ENCODE results near the gene SNRNP200. TPM values are rescaled to one million over a fixed set of nuclear protein-coding genes. Genes with fewer than 3 reads are reported as not detected.

SNRNP200 gene
- total RNA-seq, 2 donors from 2014 or later = 190 to 211 TPM

DNA sequence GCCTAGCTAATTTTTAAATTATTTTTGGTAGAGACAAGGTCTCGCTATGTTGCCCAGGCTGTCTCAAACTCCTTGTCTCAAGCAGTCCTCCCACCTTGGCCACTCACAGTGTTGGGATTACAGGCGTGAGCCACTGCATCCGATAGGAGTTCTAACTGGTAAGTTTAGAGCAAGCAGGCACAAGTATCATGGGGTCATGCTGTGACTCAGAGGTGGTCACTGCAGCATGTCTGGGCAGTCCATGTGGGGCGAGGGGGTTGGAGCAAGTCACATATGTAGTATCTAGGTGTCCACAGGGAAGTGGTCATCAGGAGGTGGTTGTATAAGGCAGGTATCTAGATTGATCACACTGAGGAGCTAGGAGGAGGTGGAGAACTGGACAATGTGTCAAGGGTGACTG, 74.0 kb downstream of the SNRNP200 start:
- Mint-ChIP-seq H3K4me3 (no peak overlapping the region), H3K36me3 (ENCODE audit: low read depth) (peaks cover 3% of the 10 kb centered on the region), H3K9me3 (no peaks in the 10 kb centered on the region), H3K4me1 (no peaks in the 10 kb centered on the region), H3K27ac (no peak overlapping the region), H3K27me3 (ENCODE audit: insufficient read depth) (no peaks in the 10 kb centered on the region)
- TF ChIP-seq, protein P1, sequence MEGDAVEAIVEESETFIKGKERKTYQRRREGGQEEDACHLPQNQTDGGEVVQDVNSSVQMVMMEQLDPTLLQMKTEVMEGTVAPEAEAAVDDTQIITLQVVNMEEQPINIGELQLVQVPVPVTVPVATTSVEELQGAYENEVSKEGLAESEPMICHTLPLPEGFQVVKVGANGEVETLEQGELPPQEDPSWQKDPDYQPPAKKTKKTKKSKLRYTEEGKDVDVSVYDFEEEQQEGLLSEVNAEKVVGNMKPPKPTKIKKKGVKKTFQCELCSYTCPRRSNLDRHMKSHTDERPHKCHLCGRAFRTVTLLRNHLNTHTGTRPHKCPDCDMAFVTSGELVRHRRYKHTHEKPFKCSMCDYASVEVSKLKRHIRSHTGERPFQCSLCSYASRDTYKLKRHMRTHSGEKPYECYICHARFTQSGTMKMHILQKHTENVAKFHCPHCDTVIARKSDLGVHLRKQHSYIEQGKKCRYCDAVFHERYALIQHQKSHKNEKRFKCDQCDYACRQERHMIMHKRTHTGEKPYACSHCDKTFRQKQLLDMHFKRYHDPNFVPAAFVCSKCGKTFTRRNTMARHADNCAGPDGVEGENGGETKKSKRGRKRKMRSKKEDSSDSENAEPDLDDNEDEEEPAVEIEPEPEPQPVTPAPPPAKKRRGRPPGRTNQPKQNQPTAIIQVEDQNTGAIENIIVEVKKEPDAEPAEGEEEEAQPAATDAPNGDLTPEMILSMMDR (conservative IDR thresholded peaks at IDR 0.05) = no peak
- Histone ChIP-seq H3K4me3 (ENCODE audit: low read length) (no peak overlapping the region), H3K36me3 (ENCODE audit: control insufficient read depth, insufficient read depth, low read length) (no peaks in the 10 kb centered on the region), H3K27me3 (ENCODE audit: control insufficient read depth, insufficient read depth, low read length, poor library complexity, severe bottlenecking) (no peaks in the 10 kb centered on the region), H3K9me3 (ENCODE audit: control insufficient read depth, low read length) (no peaks in the 10 kb centered on the region), H3K4me1 (ENCODE audit: control insufficient read depth, insufficient read depth, low read length) (no peaks in the 10 kb centered on the region), H3K9ac (ENCODE audit: extremely low read depth, low read length, poor library complexity, severe bottlenecking) (no peak overlapping the region), H3K27ac (ENCODE audit: low read depth, low read length) (no peak overlapping the region)
- no peak for DNase-seq
- 93% methylated on average over 3 to 4 of the region's 4 CpGs for WGBS, 2 experiments (ENCODE audit: insufficient coverage in 1 of 2, insufficient read length in 1 of 2)

DNA sequence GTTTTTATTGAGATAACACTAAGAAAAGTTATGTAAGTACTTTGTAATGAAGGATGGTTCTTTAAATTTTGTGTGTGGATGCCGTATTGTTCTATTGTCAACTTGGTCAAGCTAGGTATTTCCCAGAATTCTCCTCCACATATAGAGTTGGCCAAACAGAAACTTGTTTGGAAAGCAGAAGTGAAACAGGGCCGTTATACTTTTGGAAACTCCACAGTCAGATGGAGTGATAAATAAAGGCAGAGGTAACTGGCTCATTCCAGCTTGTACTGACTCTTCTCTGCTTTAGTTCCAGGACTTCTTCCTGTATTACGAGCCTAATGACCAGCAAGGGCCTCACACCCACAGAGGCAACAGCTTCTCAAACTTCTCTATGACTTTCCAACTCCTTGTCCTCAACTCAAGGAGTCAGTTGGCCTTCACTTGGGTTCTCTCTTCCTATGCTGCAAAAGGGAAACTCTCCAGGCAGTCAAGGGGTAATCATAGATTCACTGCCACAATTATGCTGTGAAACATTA, 80.3 kb downstream of the SNRNP200 start:
- 92 to 94% methylated on average over 2 to 3 of the region's 3 CpGs for WGBS, 2 experiments (ENCODE audit: insufficient coverage in 1 of 2, insufficient read length in 1 of 2)
- Mint-ChIP-seq H3K4me1 (peaks cover 19% of the 10 kb centered on the region), H3K27me3 (ENCODE audit: insufficient read depth) (no peaks in the 10 kb centered on the region), H3K4me3 (no peak overlapping the region), H3K27ac (no peak overlapping the region), H3K36me3 (ENCODE audit: low read depth) (peaks cover 3% of the 10 kb centered on the region), H3K9me3 (no peaks in the 10 kb centered on the region)
- TF ChIP-seq, protein P1 (conservative IDR thresholded peaks at IDR 0.05) = no peak
- Histone ChIP-seq H3K4me3 (ENCODE audit: low read length) (no peak overlapping the region), H3K9ac (ENCODE audit: extremely low read depth, low read length, poor library complexity, severe bottlenecking) (no peak overlapping the region), H3K27ac (ENCODE audit: low read depth, low read length) (no peak overlapping the region), H3K27me3 (ENCODE audit: control insufficient read depth, insufficient read depth, low read length, poor library complexity, severe bottlenecking) (no peaks in the 10 kb centered on the region), H3K36me3 (ENCODE audit: control insufficient read depth, insufficient read depth, low read length) (no peaks in the 10 kb centered on the region), H3K4me1 (ENCODE audit: control insufficient read depth, insufficient read depth, low read length) (no peaks in the 10 kb centered on the region), H3K9me3 (ENCODE audit: control insufficient read depth, low read length) (no peaks in the 10 kb centered on the region)
- no peak for DNase-seq

Other genes with a start within 250 kb of the SNRNP200 start
- 1 to 10 TPM; 2.4 to 3.8 TPM for gene ADRA2B, start 189.0 kb downstream of the SNRNP200 start, total RNA-seq
- not detected for gene ASTL, start 167.0 kb downstream of the SNRNP200 start, total RNA-seq
- 1 to 10 TPM; 1.6 to 2.2 TPM for gene DUSP2, start 160.1 kb downstream of the SNRNP200 start, total RNA-seq
- 100 to 1,000 TPM; 145 to 159 TPM for gene STARD7, start 96.7 kb downstream of the SNRNP200 start, total RNA-seq
- gene TMEM127, start 39.5 kb downstream of the SNRNP200 start, total RNA-seq = 10 to 100 TPM; 27.0 to 28.3 TPM
- gene CIAO1, start 39.3 kb downstream of the SNRNP200 start, total RNA-seq = 10 to 100 TPM; 65.4 to 66.2 TPM
- gene ITPRIPL1, start 19.8 kb upstream of the SNRNP200 start, total RNA-seq = 1 to 10 TPM; 6.8 to 8.0 TPM
- 10 to 100 TPM; 35.0 to 49.5 TPM for gene NCAPH, start 30.2 kb upstream of the SNRNP200 start, total RNA-seq
- gene NEURL3, start 199.8 kb upstream of the SNRNP200 start, total RNA-seq = not detected
- 1 to 10 TPM; 1.8 to 3.5 TPM for gene ARID5A, start 231.2 kb upstream of the SNRNP200 start, total RNA-seq

All from endodermal cell (in vitro differentiated cells).